CD4-positive, alpha-beta T cell treated with Interleukin-10 for 1 hour (primary cell): ENCODE results near the gene IQGAP3.

Source experiments
- DNase-seq: peaks from one replicate; pipeline ENCODE4 v3.0.0-alpha.2; 2020

Gene IQGAP3

GRCh38 chr1:156508955-156509234, 63.5 kb downstream of the IQGAP3 start:
- no peak for DNase-seq

GRCh38 chr1:156508205-156508954, 64.0 kb downstream of the IQGAP3 start:
- peak; percentile 42 for DNase-seq

GRCh38 chr1:156506450-156506849, 65.9 kb downstream of the IQGAP3 start:
- DNase-seq = no peak

GRCh38 chr1:156505679-156506298, 66.6 kb downstream of the IQGAP3 start:
- no peak for DNase-seq

GRCh38 chr1:156504821-156505678, 67.3 kb downstream of the IQGAP3 start:
- DNase-seq = peak; percentile 98

- DNase-seq = peak; percentile 53
These were observed 67.9 kb downstream of the IQGAP3 start for GRCh38 chr1:156504438-156504813.

GRCh38 chr1:156503698-156504437, 68.5 kb downstream of the IQGAP3 start:
- no peak for DNase-seq

- no peak for DNase-seq
These were observed 69.3 kb downstream of the IQGAP3 start for GRCh38 chr1:156502894-156503697.

- DNase-seq = no peak
These were observed 69.9 kb downstream of the IQGAP3 start for GRCh38 chr1:156502391-156502893.

GRCh38 chr1:156500793-156501506, 71.4 kb downstream of the IQGAP3 start:
- DNase-seq = peak; percentile 93

- DNase-seq = no peak
These were observed 71.9 kb downstream of the IQGAP3 start, which contains the start of gene MEF2D for GRCh38 chr1:156500543-156500792. MEF2D (minus strand) TSS chr1:156500775; CDS start chr1:156483292, 17,483 bp downstream.

GRCh38 chr1:156499842-156500542, 72.4 kb downstream of the IQGAP3 start:
- DNase-seq = peak; percentile 59

- DNase-seq = no peak
These were observed 73.0 kb downstream of the IQGAP3 start for GRCh38 chr1:156499194-156499841.

- DNase-seq = no peak
These were observed 73.8 kb downstream of the IQGAP3 start for GRCh38 chr1:156498432-156499193.

GRCh38 chr1:156497743-156498431, 74.5 kb downstream of the IQGAP3 start:
- no peak for DNase-seq

GRCh38 chr1:156497078-156497742, 75.2 kb downstream of the IQGAP3 start:
- no peak for DNase-seq

GRCh38 chr1:156496211-156496761, 76.1 kb downstream of the IQGAP3 start:
- no peak for DNase-seq
